CD14-positive monocyte (primary cell): ENCODE results near the gene FNDC1. TPM values are rescaled to one million over a fixed set of nuclear protein-coding genes. Genes with fewer than 3 reads are reported as not detected.

Experiments
- DNase-seq, 3 donors: peaks; one replicate each; pipeline ENCODE4 v3.0.0-alpha.2; 2011 to 2022
- H2AFZ ChIP-seq: 2 replicates; pipeline ENCODE4 v1.6.0; 2012; ENCODE audit warnings: mild to moderate bottlenecking, low read depth, low read length, inconsistent platforms; ENCODE audit not compliant: insufficient read depth, poor library complexity, severe bottlenecking
- H3K27ac ChIP-seq, 2 donors: 1 replicate in 1 of 2; 2 replicates in 1 of 2; pipeline ENCODE4 v1.5.1; 2012 to 2013; ENCODE audit warnings: low read length in 2 of 2, control low read depth in 1 of 2, inconsistent platforms in 1 of 2, low read depth in 1 of 2, mild to moderate bottlenecking in 1 of 2
- H3K27me3 ChIP-seq, 2 donors: one replicate each; pipeline versions ENCODE4 v1.6.0 to v1.6.1; 2011 to 2013; ENCODE audit warnings: low read length in 2 of 2; ENCODE audit not compliant: control insufficient read depth in 2 of 2, insufficient read depth in 2 of 2
- H3K36me3 ChIP-seq, 2 donors: replicated peaks in 1 of 2; 1 replicate in 1 of 2; 2 replicates in 1 of 2; pipeline versions ENCODE4 v1.5.1 to v1.6.1; 2012 to 2013; ENCODE audit warnings: low read length in 2 of 2, control low read depth in 1 of 2, inconsistent platforms in 1 of 2, mild to moderate bottlenecking in 1 of 2; ENCODE audit not compliant: insufficient read depth in 2 of 2, control insufficient read depth in 1 of 2
- H3K4me1 ChIP-seq, 2 donors: 1 replicate in 1 of 2; 2 replicates in 1 of 2; pipeline versions ENCODE4 v1.5.1 to v1.6.1; 2012 to 2013; ENCODE audit warnings: low read length in 2 of 2, control low read depth in 1 of 2, inconsistent platforms in 1 of 2, mild to moderate bottlenecking in 1 of 2, moderate library complexity in 1 of 2; ENCODE audit not compliant: insufficient read depth in 2 of 2, control insufficient read depth in 1 of 2
- H3K4me2 ChIP-seq: replicated peaks from 2 replicates; pipeline ENCODE3; 2012; ENCODE audit warnings: low read length, moderate library complexity, mild to moderate bottlenecking; ENCODE audit not compliant: poor library complexity, severe bottlenecking; ENCODE audit errors: extremely low read depth
- H3K4me3 ChIP-seq, 3 experiments: fragments of 200-600 bp in 1 of 3; sonication (generic) in 1 of 3; replicated peaks in 1 of 3; 1 replicate in 2 of 3; 2 replicates in 1 of 3; pipeline ENCODE4 v1.5.1; 2011 to 2013; ENCODE audit warnings: low read length in 3 of 3, mild to moderate bottlenecking in 3 of 3, control low read depth in 2 of 3, low read depth in 2 of 3, inconsistent platforms in 1 of 3, moderate library complexity in 1 of 3
- H3K79me2 ChIP-seq: 2 replicates; pipeline ENCODE4 v1.6.0; 2012; ENCODE audit warnings: mild to moderate bottlenecking, control low read depth, inconsistent platforms, low read length, moderate library complexity; ENCODE audit not compliant: insufficient read depth
- H3K9ac ChIP-seq: 2 replicates; pipeline ENCODE4 v1.6.0; 2017; ENCODE audit warnings: low read length, mild to moderate bottlenecking; ENCODE audit not compliant: insufficient read depth, poor library complexity, severe bottlenecking
- H3K9me3 ChIP-seq, 2 donors: replicated peaks in 1 of 2; 1 replicate in 1 of 2; 2 replicates in 1 of 2; pipeline versions ENCODE4 v1.5.1 to v1.6.1; 2012 to 2013; ENCODE audit warnings: low read length in 2 of 2, control low read depth in 1 of 2; ENCODE audit not compliant: control insufficient read depth in 1 of 2, insufficient read depth in 1 of 2
- H4K20me1 ChIP-seq: 2 replicates; pipeline ENCODE4 v1.6.0; 2012; ENCODE audit warnings: mild to moderate bottlenecking, low read length, control low read depth, moderate library complexity; ENCODE audit not compliant: insufficient read depth
- H3K27ac Mint-ChIP-seq, 7 donors: one replicate each; pipeline ENCODE4 v1.8.0; 2020; ENCODE audit warnings: mild to moderate bottlenecking in 7 of 7, mixed read lengths in 7 of 7, moderate library complexity in 6 of 7, inconsistent platforms in 2 of 7
- H3K27me3 Mint-ChIP-seq, 3 donors: one replicate each; pipeline ENCODE4 v1.8.0; 2021 to 2022; ENCODE audit warnings: low read depth in 3 of 3, mild to moderate bottlenecking in 3 of 3, mixed read lengths in 3 of 3, moderate library complexity in 3 of 3, inconsistent platforms in 1 of 3
- H3K36me3 Mint-ChIP-seq, 2 donors: one replicate each; pipeline ENCODE4 v1.8.0; 2020; ENCODE audit warnings: mixed read lengths in 2 of 2, inconsistent platforms in 1 of 2, mild to moderate bottlenecking in 1 of 2
- H3K4me1 Mint-ChIP-seq: one replicate; pipeline ENCODE4 v1.8.0; 2020; ENCODE audit warnings: mild to moderate bottlenecking, mixed read lengths
- H3K4me3 Mint-ChIP-seq, 2 donors: one replicate each; pipeline ENCODE4 v1.8.0; 2020; ENCODE audit warnings: mild to moderate bottlenecking in 2 of 2, mixed read lengths in 2 of 2, moderate library complexity in 1 of 2
- H3K9me3 Mint-ChIP-seq, 7 donors: one replicate each; pipeline ENCODE4 v1.8.0; 2020 to 2022; ENCODE audit warnings: mixed read lengths in 7 of 7, mild to moderate bottlenecking in 6 of 7, moderate library complexity in 6 of 7, inconsistent platforms in 2 of 7
- CTCF ChIP-seq: fragments of 200-600 bp; IDR thresholded peaks from one replicate; pipeline ENCODE4 v1.8.0; 2022; ENCODE audit warnings: antibody characterized with exemption, mild to moderate bottlenecking
- WGBS: methylation state at CpG from one replicate; pipeline ENCODE4 v1.1.5; 2013; ENCODE audit warnings: missing lambda C conversion rate; ENCODE audit not compliant: insufficient coverage; 5-methylcytosine and 5-hydroxymethylcytosine counted together
- intact Hi-C, 2 donors: fragments of 100-400 bp; cut with micrococcal nuclease; formaldehyde crosslinking; loops; one replicate each; pipeline versions ENCODE4 v1.15.0 to v1.15.1; 2023
- polyA plus RNA-seq, 3 donors: library from polyadenylated mRNA; depleted of rRNA in 1 of 3; unstranded in 2 of 3; stranded (reverse) in 1 of 3; fragments of 300-500 nt in 2 of 3; fragments of >200 nt in 1 of 3; fragmentation: Illumina TruSeq in 2 of 3; gene quantifications; 1 replicate in 2 of 3; 2 replicates in 1 of 3; pipeline ENCODE4 v1.2.3, GENCODE V29; 2012 to 2021

Gene FNDC1
- polyA plus RNA-seq, 3 donors = not detected

GRCh38 chr6:159197251-159197650 lies 28.1 kb downstream of the FNDC1 start:
- Histone ChIP-seq H3K9ac (no peak overlapping the region), H3K79me2 (no peaks in the 10 kb centered on the region), H3K36me3 (no peaks in the 10 kb centered on the region), H2AFZ (no peak overlapping the region), H3K4me1 (peaks cover 31 to 36% of the 10 kb centered on the region in 2 donors), H3K27me3 (no peaks in the 10 kb centered on the region), H3K4me2 (no peak overlapping the region), H3K27ac (no peak overlapping the region), H4K20me1 (no peaks in the 10 kb centered on the region), H3K4me3 (no peak overlapping the region), H3K9me3 (no peaks in the 10 kb centered on the region)
- Mint-ChIP-seq H3K9me3 (peaks cover 0 to 2% (median 0%) of the 10 kb centered on the region in 7 donors), H3K4me1 (peaks cover 39% of the 10 kb centered on the region), H3K4me3 (no peak overlapping the region), H3K27ac (no peak overlapping the region), H3K27me3 (peaks cover 0 to 10% (median 3%) of the 10 kb centered on the region in 3 donors), H3K36me3 (no peaks in the 10 kb centered on the region)
- no peak for TF ChIP-seq CTCF
- intact Hi-C loops = no loop called here
- 77% methylated on average over 5 of the region's 7 CpGs for WGBS
- no peak for DNase-seq

GRCh38 chr6:159201336-159201735 lies 32.1 kb downstream of the FNDC1 start:
- no peaks in the 10 kb centered on the region for H4K20me1 ChIP-seq
- no peak overlapping the region for H2AFZ ChIP-seq
- H3K4me2 ChIP-seq = no peak overlapping the region
- peak; percentile 15 to 52 (median 22) for DNase-seq
- no peaks in the 10 kb centered on the region for H3K79me2 ChIP-seq
- no peak overlapping the region for H3K27ac ChIP-seq
- no peak overlapping the region for H3K9ac ChIP-seq
- H3K4me1 ChIP-seq = peaks cover 12 to 14% of the 10 kb centered on the region in 2 donors
- no peak overlapping the region for H3K4me3 ChIP-seq
- WGBS = 11% methylated on average over 1 of the region's 1 CpG
- peaks cover 0 to 4% (median 0%) of the 10 kb centered on the region in 7 donors for H3K9me3 Mint-ChIP-seq
- no peaks in the 10 kb centered on the region for H3K9me3 ChIP-seq
- intact Hi-C loops = no loop called here
- H3K27me3 ChIP-seq = no peaks in the 10 kb centered on the region
- H3K4me3 Mint-ChIP-seq = no peak overlapping the region
- no peak for TF ChIP-seq CTCF
- peak overlapping the region in 1 of 7 donors; percentile 2 for H3K27ac Mint-ChIP-seq
- no peaks in the 10 kb centered on the region for H3K36me3 ChIP-seq
- H3K4me1 Mint-ChIP-seq = peaks cover 22% of the 10 kb centered on the region
- H3K36me3 Mint-ChIP-seq = no peaks in the 10 kb centered on the region
- H3K27me3 Mint-ChIP-seq = peaks cover 3 to 8% (median 7%) of the 10 kb centered on the region in 3 donors
